Sigmoid colon (tissue), 4 donors: ENCODE measurements around the gene BCR.

Source experiments
- EP300 ChIP-seq, 4 donors: sonication (generic); formaldehyde crosslinking; IDR thresholded peaks; one replicate each; pipeline ENCODE4 v1.6.1; 2017; ENCODE audit warnings: antibody characterized with exemption in 4 of 4
- POLR2A ChIP-seq, 2 donors: fragments of 450-650 bp; IDR thresholded peaks; one replicate each; pipeline ENCODE4 v1.6.1; 2016; ENCODE audit warnings: antibody characterized with exemption in 2 of 2, mild to moderate bottlenecking in 2 of 2, moderate library complexity in 2 of 2
- POLR2AphosphoS5 ChIP-seq, 4 donors: sonication (generic); formaldehyde crosslinking; IDR thresholded peaks; one replicate each; pipeline ENCODE4 v1.6.1; 2017; ENCODE audit warnings: antibody characterized with exemption in 4 of 4
- TF ChIP-seq, protein P1 (sequence below), 4 experiments: fragments of 450-650 bp in 3 of 4; fragments of 200-600 bp in 1 of 4; IDR thresholded peaks; one replicate each; pipeline ENCODE4 v1.5.1; 2016 to 2019; ENCODE audit warnings: antibody characterized with exemption in 4 of 4, mild to moderate bottlenecking in 3 of 4, moderate library complexity in 2 of 4

GRCh38 chr22:23282089-23282501 lies 101.8 kb downstream of the BCR start:
- TF ChIP-seq, protein P1, sequence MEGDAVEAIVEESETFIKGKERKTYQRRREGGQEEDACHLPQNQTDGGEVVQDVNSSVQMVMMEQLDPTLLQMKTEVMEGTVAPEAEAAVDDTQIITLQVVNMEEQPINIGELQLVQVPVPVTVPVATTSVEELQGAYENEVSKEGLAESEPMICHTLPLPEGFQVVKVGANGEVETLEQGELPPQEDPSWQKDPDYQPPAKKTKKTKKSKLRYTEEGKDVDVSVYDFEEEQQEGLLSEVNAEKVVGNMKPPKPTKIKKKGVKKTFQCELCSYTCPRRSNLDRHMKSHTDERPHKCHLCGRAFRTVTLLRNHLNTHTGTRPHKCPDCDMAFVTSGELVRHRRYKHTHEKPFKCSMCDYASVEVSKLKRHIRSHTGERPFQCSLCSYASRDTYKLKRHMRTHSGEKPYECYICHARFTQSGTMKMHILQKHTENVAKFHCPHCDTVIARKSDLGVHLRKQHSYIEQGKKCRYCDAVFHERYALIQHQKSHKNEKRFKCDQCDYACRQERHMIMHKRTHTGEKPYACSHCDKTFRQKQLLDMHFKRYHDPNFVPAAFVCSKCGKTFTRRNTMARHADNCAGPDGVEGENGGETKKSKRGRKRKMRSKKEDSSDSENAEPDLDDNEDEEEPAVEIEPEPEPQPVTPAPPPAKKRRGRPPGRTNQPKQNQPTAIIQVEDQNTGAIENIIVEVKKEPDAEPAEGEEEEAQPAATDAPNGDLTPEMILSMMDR (IDR thresholded peaks at IDR 0.05) = peak in 1 of 4 experiments; percentile 48
- TF ChIP-seq POLR2A (IDR thresholded peaks at IDR 0.05) (no peak), EP300 (IDR thresholded peaks at IDR 0.05) (peak in 2 of 4 donors; percentile 31 to 75), POLR2AphosphoS5 (IDR thresholded peaks at IDR 0.05) (peak; percentile 43 to 77 (median 64))
